ENCODE results near the gene CAV3.
"Not testable (repeated sequence)": the region's sequence is repeated elsewhere in the genome, so short reads cannot be mapped to it uniquely, and the experiment has no call there.

Gene CAV3

DNA sequence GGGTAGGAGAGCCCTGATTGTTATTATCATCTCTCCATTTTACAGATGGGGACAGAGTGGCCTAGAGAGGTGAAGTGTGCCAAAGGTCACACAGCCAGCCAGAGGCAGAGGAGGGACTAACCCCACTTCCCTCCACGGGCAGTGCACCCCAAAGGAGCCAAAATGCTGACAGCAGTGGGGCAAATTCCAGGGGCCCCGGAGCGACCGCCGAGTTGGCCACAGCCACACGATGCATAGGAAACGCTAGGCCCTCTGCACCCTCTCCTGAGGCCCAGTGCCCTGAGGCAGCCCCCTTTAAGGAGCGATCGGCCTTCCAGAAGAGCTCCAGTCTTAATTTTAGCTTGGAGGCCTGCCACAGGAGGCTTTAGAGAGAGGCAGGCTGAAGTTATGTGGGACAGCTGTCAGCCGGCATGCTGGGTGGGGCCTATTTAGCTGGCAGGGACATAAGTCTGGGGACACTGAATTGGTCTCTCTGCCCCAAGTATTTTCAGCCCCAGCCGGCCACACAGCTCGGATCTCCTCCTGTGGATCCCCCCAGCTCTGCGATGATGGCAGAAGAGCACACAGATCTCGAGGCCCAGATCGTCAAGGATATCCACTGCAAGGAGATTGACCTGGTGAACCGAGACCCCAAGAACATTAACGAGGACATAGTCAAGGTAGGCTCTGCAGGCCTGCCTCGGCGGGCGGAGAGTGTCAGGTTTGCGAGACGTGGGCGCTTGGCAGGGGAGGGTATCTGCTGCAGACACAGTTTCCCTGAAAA lies at the start of gene CAV3:
Gene CAV3 (plus strand): TSS at position 471 of the 763 bp plus-strand sequence. CDS start 75 bp downstream, at position 546.
- no peak for DNase-seq

DNA sequence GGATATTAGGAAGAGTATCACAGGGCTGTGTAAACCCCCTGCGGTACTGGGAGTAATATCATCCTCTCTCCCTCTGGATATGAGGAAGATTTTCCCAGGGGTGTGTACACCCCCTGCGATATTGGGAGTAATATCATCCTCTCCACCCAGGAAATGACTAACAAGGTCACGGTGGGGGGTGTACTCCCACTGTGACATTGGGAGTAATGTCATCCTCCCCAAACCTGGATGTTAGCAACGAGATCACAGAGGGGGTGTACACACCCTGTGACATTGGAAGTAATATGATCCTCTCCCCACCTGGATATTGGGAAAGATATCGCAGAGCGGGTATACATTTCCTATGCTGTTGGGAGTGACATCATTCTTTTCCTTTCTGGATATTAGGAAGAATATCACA lies 48.6 kb upstream of the CAV3 start:
- DNase-seq, result not testable (repeated sequence)

DNA sequence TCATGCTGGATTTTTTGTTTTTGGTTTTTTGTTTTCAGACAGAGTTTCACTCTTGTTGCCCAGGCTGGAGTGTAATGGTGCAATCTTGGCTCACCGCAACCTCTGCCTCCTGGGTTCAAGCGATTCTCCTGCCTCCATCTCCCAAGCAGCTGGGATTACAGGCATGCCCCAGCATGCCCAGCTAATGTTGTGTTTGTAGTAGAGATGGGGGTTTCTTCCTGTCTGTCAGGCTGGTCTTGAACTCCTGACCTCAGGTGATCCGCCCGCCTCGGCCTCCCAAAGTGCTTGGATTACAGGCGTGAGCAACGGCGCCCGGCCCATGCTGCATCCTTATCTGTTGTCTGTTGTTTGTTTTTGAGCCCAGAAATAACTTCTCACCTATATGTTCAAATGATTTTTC lies 42.3 kb upstream of the CAV3 start:
- DNase-seq, result not testable (repeated sequence)

DNA sequence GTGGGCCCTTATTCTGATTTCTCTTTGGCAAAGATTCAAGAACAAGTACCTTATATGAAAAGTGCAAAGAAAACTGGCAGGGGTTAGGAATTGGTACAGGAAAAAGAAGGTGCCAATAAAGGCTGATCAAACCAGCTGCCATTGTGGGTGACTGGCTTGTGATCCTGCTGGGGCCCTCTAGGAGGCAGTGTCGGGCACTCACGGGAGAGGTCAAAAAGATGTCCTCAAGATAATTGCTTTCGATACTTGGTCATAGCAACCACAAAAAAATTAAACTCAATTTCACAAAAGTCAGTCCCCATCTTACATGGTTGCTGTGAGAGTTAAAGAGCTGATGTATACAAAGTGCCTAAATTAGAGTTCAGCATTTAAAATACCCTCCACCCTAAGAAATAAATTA lies 31.0 kb upstream of the CAV3 start:
- no peak for DNase-seq

DNA sequence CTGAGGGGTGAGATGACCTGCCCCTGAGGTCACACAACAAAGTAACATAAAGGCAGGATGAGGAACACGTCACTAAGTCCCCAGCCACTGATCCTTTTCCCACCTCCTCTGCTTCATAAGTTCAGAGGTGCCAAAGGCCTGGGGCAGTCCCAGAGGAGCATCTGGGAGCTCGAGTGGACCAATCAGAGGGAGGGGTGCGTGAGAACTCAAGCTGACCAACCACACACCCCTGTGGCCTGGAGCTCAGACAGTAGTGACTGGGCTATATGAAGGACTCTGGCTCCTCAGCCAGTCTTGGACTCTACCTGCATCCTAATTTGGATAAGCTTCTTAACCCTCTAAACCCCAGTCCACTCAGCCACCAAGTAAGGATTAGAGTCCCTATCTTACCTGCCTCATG lies 28.0 kb upstream of the CAV3 start:
- no peak for DNase-seq

DNA sequence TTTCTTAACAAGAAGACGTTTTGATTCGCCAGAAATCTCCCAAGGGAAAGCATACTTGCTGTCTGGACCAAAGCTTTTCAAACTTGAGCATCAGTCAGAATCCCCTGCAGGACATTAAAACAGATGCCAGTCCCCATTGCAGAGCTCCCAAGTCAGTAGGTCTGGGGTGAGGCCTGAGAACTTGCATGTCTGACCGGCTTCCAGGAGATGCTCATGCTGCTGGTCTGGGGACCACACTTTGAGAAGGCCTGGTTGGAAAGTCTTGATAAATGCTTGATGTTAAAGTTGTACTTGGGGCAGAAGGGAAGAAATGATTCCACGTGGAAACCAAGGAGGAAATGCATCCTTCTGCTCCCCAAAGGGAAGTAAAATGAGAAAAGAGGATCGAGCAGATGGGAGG lies 24.3 kb upstream of the CAV3 start:
- DNase-seq, result no peak

DNA sequence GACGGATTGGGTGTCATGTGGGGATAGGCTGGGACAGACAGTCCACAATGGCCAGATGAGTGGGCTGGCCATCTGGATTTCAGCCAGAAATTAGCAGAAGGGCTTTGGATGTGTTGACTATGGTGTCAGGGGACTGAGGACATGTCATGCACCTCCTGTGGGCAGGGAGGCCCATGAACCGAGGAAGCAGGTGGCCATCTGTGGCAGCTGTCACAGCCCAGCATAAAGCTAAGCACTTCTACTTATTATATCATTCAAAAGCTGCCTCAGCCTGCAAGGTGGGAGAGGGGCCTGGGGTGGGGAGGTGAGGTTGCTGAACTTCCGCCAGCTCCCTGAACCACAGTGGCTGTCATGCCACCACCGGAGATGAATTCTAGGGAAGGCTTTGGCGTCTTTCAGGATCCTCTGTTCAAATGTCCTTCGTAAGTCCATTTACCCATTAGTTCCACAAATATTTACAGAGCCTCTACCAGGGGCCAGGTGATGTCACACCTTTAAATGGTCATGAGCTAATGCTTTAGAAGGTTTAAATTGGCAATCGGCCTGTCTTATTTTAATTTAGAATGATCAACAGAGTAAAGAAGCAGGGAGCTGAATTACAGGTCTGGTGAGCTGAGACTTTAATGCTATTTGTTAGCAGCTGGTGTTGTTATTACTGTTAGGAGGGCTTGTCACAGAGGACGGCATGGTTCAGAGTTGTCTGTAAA lies 23.6 kb upstream of the CAV3 start:
- no peak for DNase-seq

DNA sequence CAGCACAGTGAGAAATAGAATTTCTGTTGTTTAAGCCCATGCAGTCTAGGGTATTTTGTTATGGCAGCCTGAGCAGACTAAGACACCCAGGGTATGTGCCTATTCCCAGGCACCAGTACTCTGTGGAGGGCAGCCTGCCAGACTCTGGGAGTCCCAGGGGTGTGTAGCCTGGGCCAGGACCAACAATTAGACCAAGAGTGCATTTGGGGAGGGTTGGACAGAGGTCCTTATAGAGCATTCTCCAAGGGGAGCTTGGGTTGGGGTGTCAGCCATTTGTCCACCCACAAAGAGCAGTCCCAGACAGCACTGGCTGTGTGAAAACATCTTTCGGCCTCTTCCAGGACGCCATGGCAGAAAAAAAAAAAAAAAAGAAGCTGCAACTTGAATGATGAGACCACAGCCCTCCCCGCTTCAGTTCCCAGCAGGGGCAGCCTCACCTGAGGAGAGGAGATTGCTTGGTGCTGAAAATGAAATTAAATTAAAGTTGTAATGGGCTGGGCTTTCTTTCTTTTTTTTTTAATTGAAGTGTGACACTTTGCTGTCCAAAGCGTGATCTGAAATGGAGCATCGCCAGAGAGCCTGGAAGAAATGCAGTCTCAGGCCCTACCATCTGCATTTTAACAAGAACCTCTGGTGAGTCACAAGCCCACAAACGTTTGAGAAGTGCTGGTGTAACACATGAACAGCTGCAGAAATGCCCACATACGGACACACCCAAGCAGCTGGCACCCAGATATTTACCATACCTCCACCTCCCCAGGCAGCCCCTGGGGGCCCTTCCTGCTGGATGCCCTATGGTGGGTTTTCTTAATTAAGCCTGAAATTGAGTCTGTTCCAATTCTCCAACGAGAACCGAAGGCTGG lies 21.3 kb upstream of the CAV3 start:
- no peak for DNase-seq

DNA sequence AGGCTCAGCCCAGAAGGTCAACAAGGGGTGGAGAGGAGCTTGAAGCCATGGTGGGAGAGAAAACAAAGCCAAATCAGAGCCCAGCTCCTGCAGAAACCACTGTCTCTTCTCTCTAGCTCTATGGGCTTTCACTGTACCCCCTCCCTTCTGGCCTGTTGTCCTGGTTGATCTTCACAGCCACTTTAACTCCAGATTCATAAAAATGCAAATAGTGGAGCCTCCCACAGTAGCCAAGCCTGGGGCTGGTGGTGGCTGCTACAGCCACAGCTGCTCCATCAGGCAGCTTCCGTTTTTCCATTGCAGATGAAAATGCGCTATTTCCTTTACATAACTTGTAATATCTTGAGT lies 20.7 kb upstream of the CAV3 start:
- DNase-seq, result no peak

DNA sequence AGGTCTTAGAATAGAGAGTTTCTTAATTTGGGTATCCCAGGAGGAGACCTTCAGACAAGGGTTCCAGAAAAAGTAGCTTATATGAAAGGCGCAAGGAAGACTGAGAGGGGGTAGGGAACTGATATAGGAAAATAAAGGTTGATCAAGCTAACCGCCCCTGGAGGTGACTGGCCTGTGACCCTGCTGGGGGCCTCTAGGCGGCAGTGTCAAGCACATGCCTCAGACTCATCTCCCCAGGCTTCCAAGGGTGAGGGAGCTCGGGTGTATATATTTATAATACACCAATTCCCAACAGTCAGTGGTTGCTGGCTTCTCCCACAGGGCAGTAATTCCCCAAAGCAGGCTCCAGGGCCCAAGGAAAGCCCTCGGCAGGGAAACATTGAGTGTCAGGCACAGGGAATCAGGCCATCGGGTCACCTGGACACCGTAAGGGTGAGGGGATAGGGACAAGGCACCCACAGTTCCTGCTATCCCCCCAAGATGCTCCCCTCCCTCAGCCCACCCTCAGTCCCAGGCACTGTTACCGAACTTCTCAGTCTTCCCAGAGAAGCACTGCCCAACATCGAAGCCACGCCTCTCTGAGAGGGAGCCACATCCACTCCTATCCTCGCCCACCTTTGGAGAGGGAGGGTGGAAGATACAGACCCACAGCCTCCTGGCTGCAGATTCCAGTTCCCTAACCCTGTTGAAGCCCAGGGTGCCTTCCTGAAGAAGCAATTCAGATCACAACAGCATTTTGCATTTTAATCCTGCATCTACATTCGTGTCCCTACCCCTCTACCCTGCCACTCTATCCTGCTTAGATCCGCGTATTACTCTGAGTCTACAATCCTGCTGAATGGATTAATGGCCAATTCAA lies 19.5 kb upstream of the CAV3 start:
- no peak for DNase-seq

DNA sequence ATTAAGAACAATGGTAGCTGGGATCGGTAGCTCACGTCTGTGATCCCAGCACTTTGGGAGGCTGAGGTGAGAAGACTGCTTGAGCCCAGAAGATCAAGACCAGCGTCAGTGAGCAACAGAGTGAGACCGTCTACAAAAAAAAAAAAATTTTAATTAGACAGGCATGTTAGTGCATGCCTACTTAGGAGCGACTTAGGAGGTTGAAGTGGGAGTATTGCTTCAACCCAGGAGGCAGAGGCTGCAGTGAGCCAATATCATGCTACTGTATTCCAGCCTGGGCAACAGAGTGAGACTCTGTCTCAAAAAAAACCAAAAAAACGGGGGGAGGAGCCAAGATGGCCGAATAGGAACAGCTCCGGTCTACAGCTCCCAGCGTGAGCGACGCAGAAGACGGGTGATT lies 17.8 kb upstream of the CAV3 start:
- not testable (repeated sequence) for DNase-seq

DNA sequence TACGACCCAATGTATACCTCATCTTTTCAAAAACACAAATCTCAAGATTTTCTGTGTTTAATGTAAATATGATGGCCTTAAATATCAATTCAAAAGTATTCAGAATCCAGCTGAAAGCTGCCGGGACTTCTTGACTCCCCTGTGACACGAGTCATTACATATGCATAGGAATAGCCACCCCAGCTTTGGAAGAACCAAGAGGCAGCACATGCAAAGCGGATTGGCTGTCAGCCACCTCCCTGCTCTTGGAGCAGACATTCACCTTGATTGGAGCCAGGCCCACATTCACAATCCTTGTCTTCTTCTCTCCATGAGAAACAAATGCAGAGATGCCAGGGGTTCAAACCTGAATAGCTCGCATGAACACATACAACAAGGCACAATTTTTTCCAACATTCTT lies 10.8 kb upstream of the CAV3 start:
- no peak for DNase-seq

DNA sequence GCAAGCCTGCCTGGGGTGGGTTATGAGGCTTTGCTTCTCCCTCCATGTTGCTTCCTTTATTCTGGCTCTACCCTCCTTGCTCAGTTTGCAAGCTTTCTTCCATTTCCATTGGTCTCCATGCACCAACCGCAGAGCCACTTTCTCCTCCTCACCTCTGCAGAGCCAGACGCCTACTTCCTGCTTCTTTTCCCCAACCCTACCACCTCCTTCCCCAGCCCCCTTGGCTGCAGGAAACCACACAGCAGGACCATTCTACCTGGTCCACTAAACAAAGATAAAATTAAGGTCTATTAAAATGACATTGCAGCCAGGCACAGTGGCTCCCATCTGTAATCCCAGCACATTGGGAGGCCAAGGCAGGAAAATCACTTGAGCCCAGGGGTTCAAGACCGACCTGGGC lies 10.0 kb upstream of the CAV3 start:
- DNase-seq, result no peak

DNA sequence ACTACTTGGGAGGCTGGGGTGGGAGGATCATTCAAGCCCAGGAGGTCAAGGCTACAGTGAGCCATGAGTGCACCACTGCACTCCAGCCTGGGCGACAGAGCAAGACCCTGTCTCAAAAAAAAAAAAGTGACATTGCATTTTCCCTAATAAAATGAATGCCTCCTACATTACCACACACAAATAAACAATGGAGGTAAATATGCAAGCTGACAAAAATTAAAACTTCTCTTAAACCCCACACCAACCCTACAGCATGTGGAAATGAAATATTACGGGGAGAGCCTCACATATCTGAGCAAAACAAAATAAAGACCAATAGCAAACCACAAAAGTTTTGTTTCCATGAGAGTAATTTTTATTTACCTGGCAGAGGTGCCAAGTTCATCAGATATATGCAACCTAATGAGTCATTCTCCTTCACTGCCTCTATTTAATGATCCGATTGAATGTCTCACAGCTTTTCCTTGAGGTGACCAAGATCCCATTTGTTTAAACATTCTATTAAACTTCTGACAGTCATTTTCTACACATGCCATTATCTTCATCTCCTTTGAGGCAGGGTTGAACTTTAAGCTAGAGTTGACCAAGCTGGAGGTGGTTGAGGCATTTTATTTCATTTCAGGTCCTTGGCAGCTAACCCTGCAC lies 9.4 kb upstream of the CAV3 start:
- no peak for DNase-seq

DNA sequence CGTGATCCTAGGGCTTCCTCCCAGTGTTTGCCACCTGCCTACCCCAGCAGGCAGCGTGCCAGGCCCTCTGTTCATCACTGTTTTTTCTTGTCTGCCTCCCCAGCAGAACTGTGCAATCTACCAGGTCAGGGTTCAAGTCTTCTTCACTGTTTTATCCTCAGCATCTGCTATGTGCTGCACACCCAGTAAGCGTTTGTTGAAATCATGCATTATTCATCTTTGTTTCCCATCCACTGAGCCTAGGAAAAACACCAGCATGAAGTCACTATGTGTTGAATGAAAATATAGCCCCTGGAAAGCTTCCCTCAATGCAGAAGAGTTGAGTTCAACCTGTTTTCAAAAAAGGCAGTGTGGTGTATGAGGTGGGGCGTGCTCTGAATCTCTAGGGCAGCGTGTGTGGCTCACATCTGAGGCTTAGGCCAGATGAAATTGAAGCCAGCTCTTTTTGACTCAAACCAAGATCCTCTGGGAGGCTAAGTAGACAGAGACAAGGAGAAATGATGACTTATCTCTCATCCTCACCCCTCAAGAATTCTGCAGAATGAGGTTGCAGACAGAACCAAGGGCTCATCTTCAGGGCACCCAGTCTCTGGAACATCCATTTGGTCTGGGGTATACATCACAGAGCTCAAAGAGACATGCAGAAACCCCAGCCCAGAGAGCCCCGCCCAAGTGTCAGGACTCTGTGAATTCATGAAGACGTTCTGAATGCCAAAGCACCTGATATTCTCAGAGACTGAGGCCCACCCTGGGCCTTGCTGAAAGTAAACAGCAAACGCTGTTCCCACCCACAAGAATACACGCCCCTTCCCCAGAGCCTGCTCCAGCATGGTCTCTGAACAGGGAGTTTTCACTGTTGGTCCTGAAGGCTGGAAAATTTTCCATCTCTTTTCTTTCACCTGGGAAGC lies 5.7 kb upstream of the CAV3 start:
- DNase-seq, result no peak

DNA sequence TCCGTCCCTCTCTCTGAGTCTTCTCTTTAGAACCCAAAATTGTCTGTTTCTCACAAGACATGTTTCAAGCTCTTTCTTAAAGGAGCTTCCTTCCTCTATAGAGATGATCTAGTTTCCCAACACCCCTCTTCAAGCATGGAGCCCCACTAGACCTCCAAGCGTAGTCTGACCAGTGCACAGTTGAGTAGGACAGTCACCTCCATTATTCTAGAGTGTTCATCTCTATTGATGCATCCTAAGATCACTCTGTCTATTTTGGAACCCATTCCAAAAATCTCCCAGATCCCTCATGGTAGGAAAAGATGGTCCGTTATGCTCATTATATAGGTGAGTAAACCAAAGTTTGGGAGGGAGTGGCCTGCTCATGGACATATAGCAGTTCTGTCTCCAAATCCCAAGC lies 4.1 kb upstream of the CAV3 start:
- DNase-seq, result no peak

DNA sequence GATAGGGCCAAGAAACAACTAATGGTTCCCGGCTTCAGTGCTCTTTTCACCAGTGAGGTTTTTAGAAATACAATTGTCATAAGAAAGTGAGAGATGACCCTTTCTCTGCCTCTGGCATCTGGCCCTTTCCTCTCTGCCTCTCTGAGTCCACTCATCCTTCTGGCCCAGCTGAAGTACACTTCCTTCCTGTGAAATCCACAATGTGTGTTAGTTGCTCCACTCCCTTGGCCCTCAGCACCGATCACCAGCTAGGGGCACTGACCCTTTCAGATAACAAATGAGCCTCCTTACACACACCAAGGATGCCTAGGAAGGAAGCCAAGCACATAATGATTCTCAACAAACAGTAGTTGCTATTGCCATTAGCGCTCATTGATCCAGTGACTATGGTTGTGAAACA lies 2.9 kb upstream of the CAV3 start:
- no peak for DNase-seq

DNA sequence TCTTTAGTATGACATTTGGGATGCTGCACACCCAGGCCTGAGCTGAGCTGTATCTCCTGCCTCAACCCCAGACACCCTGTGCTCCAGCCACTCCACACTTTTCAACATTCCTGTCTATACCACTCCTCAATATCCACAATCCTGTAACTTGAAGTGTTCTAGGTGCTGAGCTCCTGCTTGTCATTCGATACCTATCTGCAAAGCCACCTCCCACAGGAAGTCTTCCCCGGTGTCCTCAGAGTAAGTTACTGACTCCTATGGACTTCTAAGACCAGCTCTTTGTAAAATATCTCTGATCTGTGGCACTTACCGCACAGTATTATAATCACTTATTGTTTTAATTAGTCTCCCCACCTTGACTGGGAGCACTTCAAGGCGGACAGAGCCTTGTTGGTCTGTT lies 1.2 kb upstream of the CAV3 start:
- no peak for DNase-seq

DNA sequence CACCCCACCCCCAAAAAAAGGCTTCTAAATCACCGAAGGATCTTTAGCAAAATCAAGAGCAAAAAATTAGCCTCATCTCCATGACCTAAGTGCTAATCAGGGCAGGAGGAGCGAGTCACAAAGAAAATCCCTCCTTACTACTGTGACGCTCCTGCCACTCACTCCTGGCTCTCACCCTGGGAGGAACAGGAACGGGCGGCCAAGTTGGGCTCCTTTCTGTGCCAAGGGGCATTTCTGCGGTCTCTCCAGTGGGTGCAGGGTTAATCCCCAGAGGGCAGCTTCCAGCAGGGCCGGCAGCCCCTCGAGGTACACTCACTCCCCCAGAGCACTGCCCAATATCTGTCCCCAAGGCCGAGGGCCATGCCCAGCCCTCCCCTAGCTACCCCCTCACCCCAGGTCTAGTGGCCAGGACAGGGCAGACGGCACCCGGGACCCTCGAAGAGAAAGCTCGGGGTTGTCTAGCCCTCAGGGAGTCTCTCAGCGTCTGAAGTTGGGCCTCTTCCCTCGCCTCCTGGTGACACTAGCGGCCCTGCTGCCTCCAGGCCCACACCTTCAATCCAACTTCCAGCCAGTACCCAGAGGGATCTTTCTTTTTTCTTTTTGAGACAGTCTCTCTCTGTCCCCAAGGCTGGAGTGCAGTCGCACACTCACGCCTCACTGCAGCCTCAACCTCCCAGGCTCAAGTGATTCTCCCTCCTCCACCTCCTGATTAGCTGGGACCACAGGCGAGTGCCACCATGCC lies 706 bp downstream of the CAV3 start:
- DNase-seq, result no peak

DNA sequence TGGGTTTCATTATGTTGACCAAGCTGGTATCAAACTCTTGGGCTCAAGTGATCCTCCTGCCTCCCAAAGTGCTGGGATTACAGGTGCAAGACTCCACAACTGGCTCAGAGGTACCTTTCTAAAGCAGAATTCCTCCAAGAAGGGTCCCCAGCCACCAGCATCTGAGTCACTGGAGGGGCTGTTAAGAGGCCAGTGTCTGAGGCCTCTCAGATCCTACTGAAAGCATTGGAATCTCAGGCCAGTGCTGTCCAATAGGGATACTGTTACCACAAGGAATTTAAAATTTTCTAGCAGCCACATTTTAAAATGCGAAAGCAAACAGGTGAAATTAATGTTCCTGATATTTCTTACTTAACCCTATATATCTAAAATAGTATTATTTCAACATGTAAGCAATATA lies 1.3 kb downstream of the CAV3 start:
- no peak for DNase-seq
